H1 (cell line): ENCODE results near the gene PSKH1. TPM values are rescaled to one million over a fixed set of nuclear protein-coding genes. Genes with fewer than 3 reads are reported as not detected.

Source experiments
- CTCF ChIA-PET: fragments of 300-600 bp; sonication (Branson Sonifier 250); formaldehyde crosslinking; loops from one replicate; lab custom pipeline; 2021; ENCODE audit not compliant: partially characterized antibody; lab: Charles Lee
- POLR2A ChIA-PET: fragments of 300-600 bp; sonication (Branson Sonifier 250); formaldehyde crosslinking; loops from one replicate; lab custom pipeline; 2021; ENCODE audit warnings: inconsistent platforms; ENCODE audit not compliant: partially characterized antibody; lab: Charles Lee
- DNase-seq, 2 experiments: peaks; one replicate each; pipeline versions ENCODE4 v3.0.0 to v3.0.0-alpha.2; 2010 to 2022; ENCODE audit warnings: low spot score in 2 of 2, low read depth in 1 of 2, mixed read lengths in 1 of 2
- FAIRE-seq: peaks from 2 replicates; lab custom pipeline; 2011; peaks lifted over from hg19 to GRCh38; lab: Jason Lieb, UNC
- H2AFZ ChIP-seq: 2 replicates; pipeline ENCODE4 v1.8.1; 2012; ENCODE audit warnings: low read length, inconsistent platforms
- H2AK5ac ChIP-seq: 2 replicates; pipeline ENCODE4 v1.6.1; 2013; ENCODE audit warnings: low read depth, low read length
- H2BK120ac ChIP-seq: replicated peaks from 2 replicates; pipeline ENCODE3; 2013; ENCODE audit warnings: low read depth, low read length, inconsistent platforms
- H2BK12ac ChIP-seq: 2 replicates; pipeline ENCODE4 v1.6.1; 2013; ENCODE audit warnings: low read depth, low read length
- H2BK15ac ChIP-seq: 2 replicates; pipeline ENCODE4 v1.6.1; 2013; ENCODE audit warnings: low read length
- H2BK20ac ChIP-seq: 2 replicates; pipeline ENCODE4 v1.6.1; 2013; ENCODE audit warnings: low read length
- H2BK5ac ChIP-seq: 2 replicates; pipeline ENCODE4 v1.6.1; 2013; ENCODE audit warnings: low read depth, low read length
- H3K14ac ChIP-seq: 2 replicates; pipeline ENCODE4 v1.6.1; 2013; ENCODE audit warnings: inconsistent platforms; ENCODE audit not compliant: insufficient read length
- H3K18ac ChIP-seq: 2 replicates; pipeline ENCODE4 v1.6.1; 2013; ENCODE audit warnings: low read length; ENCODE audit errors: extremely low read depth
- H3K23ac ChIP-seq: 2 replicates; pipeline ENCODE4 v1.6.1; 2013; ENCODE audit warnings: inconsistent platforms; ENCODE audit not compliant: insufficient read length
- H3K23me2 ChIP-seq: 2 replicates; pipeline ENCODE4 v1.6.1; 2013; ENCODE audit warnings: low read depth, low read length
- H3K27ac ChIP-seq: 2 replicates; pipeline ENCODE4 v1.6.1; 2011; ENCODE audit warnings: low read depth, low read length, inconsistent platforms
- H3K27me3 ChIP-seq, 4 experiments: replicated peaks in 1 of 4; 1 replicate in 1 of 4; 2 replicates in 3 of 4; pipeline versions ENCODE4 v1.6.1 to v1.8.1; 2011 to 2013; ENCODE audit warnings: low read length in 3 of 4, mild to moderate bottlenecking in 3 of 4, inconsistent platforms in 2 of 4, mixed read lengths in 2 of 4, moderate library complexity in 1 of 4; ENCODE audit not compliant: control insufficient read depth in 3 of 4, insufficient read depth in 3 of 4; ENCODE audit errors: extremely low read depth in 1 of 4
- H3K36me3 ChIP-seq, 4 experiments: 2 replicates each; pipeline versions ENCODE4 v1.6.1 to v1.8.1; 2011 to 2013; ENCODE audit warnings: mild to moderate bottlenecking in 4 of 4, low read length in 3 of 4, moderate library complexity in 2 of 4, control low read depth in 1 of 4, inconsistent platforms in 1 of 4; ENCODE audit not compliant: insufficient read depth in 4 of 4, control insufficient read depth in 2 of 4
- H3K4ac ChIP-seq: replicated peaks from 2 replicates; pipeline ENCODE3; 2013; ENCODE audit warnings: low read length, low read depth, mixed read lengths, inconsistent platforms; ENCODE audit not compliant: insufficient read length
- H3K4me1 ChIP-seq, 4 experiments: replicated peaks in 1 of 4; 1 replicate in 1 of 4; 2 replicates in 3 of 4; pipeline versions ENCODE4 v1.6.1 to v1.8.1; 2011 to 2013; ENCODE audit warnings: low read length in 3 of 4, inconsistent platforms in 2 of 4, mixed read lengths in 1 of 4; ENCODE audit not compliant: insufficient read depth in 4 of 4, control insufficient read depth in 3 of 4
- H3K4me2 ChIP-seq, 2 experiments: 2 replicates each; pipeline versions ENCODE4 v1.6.1 to v1.8.1; 2011 to 2013; ENCODE audit warnings: low read depth in 2 of 2, low read length in 2 of 2, control low read depth in 1 of 2, inconsistent platforms in 1 of 2, mild to moderate bottlenecking in 1 of 2; ENCODE audit not compliant: insufficient read depth in 1 of 2
- H3K4me3 ChIP-seq, 4 experiments: fragments of 200-600, 300-600 bp in 1 of 4; sonication (generic), shearing (Covaris generic), sonication (Bioruptor Twin) in 1 of 4; 2 replicates each; pipeline versions ENCODE4 v1.5.1 to v1.8.1; 2011 to 2016; ENCODE audit warnings: low read length in 4 of 4, low read depth in 3 of 4, control low read depth in 2 of 4, inconsistent platforms in 2 of 4, mild to moderate bottlenecking in 2 of 4, mixed read lengths in 1 of 4, moderate library complexity in 1 of 4; ENCODE audit not compliant: insufficient read depth in 2 of 4; ENCODE audit errors: extremely low read depth in 1 of 4
- H3K56ac ChIP-seq: replicated peaks from 2 replicates; pipeline ENCODE3; 2013; ENCODE audit warnings: low read depth, mild to moderate bottlenecking, mixed read lengths, low read length, inconsistent platforms; ENCODE audit not compliant: insufficient read length
- H3K79me1 ChIP-seq: 2 replicates; pipeline ENCODE4 v1.6.1; 2013; ENCODE audit warnings: low read depth, low read length, control low read depth
- H3K79me2 ChIP-seq, 2 experiments: 2 replicates each; pipeline versions ENCODE4 v1.6.1 to v1.8.1; 2012 to 2013; ENCODE audit warnings: low read length in 2 of 2, mild to moderate bottlenecking in 2 of 2, inconsistent platforms in 1 of 2; ENCODE audit not compliant: insufficient read depth in 2 of 2, control insufficient read depth in 1 of 2
- H3K9ac ChIP-seq, 4 experiments: replicated peaks in 1 of 4; 1 replicate in 1 of 4; 2 replicates in 3 of 4; pipeline versions ENCODE4 v1.6.1 to v1.8.1; 2011 to 2013; ENCODE audit warnings: low read depth in 3 of 4, low read length in 3 of 4, control low read depth in 2 of 4, mild to moderate bottlenecking in 2 of 4, moderate library complexity in 2 of 4, inconsistent platforms in 1 of 4; ENCODE audit errors: extremely low read depth in 1 of 4
- H3K9me3 ChIP-seq, 2 experiments: 2 replicates each; pipeline versions ENCODE4 v1.6.1 to v1.8.1; 2012 to 2013; ENCODE audit warnings: mild to moderate bottlenecking in 2 of 2, moderate library complexity in 2 of 2, control low read depth in 1 of 2, inconsistent platforms in 1 of 2, low read depth in 1 of 2, low read length in 1 of 2, mixed read lengths in 1 of 2; ENCODE audit not compliant: insufficient read depth in 2 of 2
- H4K20me1 ChIP-seq, 2 experiments: replicated peaks in 1 of 2; 2 replicates each; pipeline versions ENCODE3 to v1.8.1; 2011 to 2013; ENCODE audit warnings: inconsistent platforms in 2 of 2, low read length in 2 of 2, mild to moderate bottlenecking in 1 of 2; ENCODE audit not compliant: insufficient read depth in 2 of 2, control insufficient read depth in 1 of 2
- H4K5ac ChIP-seq: 2 replicates; pipeline ENCODE4 v1.6.1; 2013; ENCODE audit warnings: low read length, low read depth, mixed read lengths, inconsistent platforms; ENCODE audit not compliant: insufficient read length
- H4K8ac ChIP-seq: 2 replicates; pipeline ENCODE4 v1.8.0; 2013; ENCODE audit warnings: mild to moderate bottlenecking, moderate library complexity, low read length, inconsistent platforms; ENCODE audit not compliant: insufficient read depth; ENCODE audit errors: extremely low read depth
- H4K91ac ChIP-seq: replicated peaks from 2 replicates; pipeline ENCODE3; 2013; ENCODE audit warnings: low read length, mixed read lengths, inconsistent platforms; ENCODE audit not compliant: insufficient read length
- CREB1 ChIP-seq: IDR thresholded peaks from 2 replicates; pipeline ENCODE4 v1.6.1; 2012; ENCODE audit warnings: inconsistent platforms
- JUN ChIP-seq: IDR thresholded peaks from 2 replicates; pipeline ENCODE4 v1.6.1; 2011; ENCODE audit warnings: low read depth, mild to moderate bottlenecking, improper control_type of control experiment, low read length
- KDM1A ChIP-seq: fragments of 200-600, 300-600 bp; sonication (generic); IDR thresholded peaks from 2 replicates; pipeline ENCODE4 v1.7.1; 2016; ENCODE audit warnings: mild to moderate bottlenecking, low read length, borderline replicate concordance
- KDM5A ChIP-seq: fragments of 200-600 bp; IDR thresholded peaks from 2 replicates; pipeline ENCODE4 v1.7.1; 2012; ENCODE audit warnings: mild to moderate bottlenecking, low read length, inconsistent platforms, mixed read lengths
- SIRT6 ChIP-seq: IDR thresholded peaks from one replicate; pipeline ENCODE4 v1.7.1; 2012; ENCODE audit warnings: low read length, inconsistent platforms
- WGBS, 2 experiments: shearing (Covaris generic) in 1 of 2; methylation state at CpG; one replicate each; pipeline versions ENCODE4 v1.1.6 to v1.1.7; 2013 to 2015; ENCODE audit warnings: low lambda C conversion rate in 2 of 2, mixed read lengths in 2 of 2, inconsistent platforms in 1 of 2, low coverage in 1 of 2, missing lambda C conversion rate in 1 of 2; ENCODE audit not compliant: insufficient replicate concordance in 2 of 2, insufficient coverage in 1 of 2, insufficient read length in 1 of 2; ENCODE audit errors: extremely low coverage in 1 of 2, missing lambda C conversion rate in 1 of 2; 5-methylcytosine and 5-hydroxymethylcytosine counted together
- polyA plus RNA-seq, 7 experiments: library from polyadenylated mRNA; depleted of rRNA in 3 of 7; stranded (reverse) in 5 of 7; unstranded in 2 of 7; fragments of >200 nt in 5 of 7; fragments of 200-250 nt in 2 of 7; gene quantifications; 1 replicate in 5 of 7; 2 replicates in 1 of 7; 4 replicates in 1 of 7; pipeline versions ENCODE4 v1.2.1 to v1.2.3, GENCODE V29; 2011 to 2013; ENCODE audit warnings: missing spikeins in 2 of 7, mixed read lengths in 2 of 7
- total RNA-seq: library from RNA; stranded (reverse); fragmentation: NEBNext Ultra II Directional; extraction: Animal tissue kit (Norgen Biotek cat#: 25700); gene quantifications from 2 replicates; pipeline ENCODE4 v1.2.1, GENCODE V29; 2021

Gene PSKH1
- total and polyA plus RNA-seq, 2 of the 8 experiments (the other 6 are each of a cell fraction or from before 2014, with no cell fraction given): 24.8 to 51.0 TPM

- DNase-seq: no peak
- no peaks in the 10 kb centered on the region for H3K79me1 ChIP-seq
- no peak overlapping the region for H2BK20ac ChIP-seq
- H3K56ac ChIP-seq: no peak overlapping the region
- TF ChIP-seq SIRT6 (no peak), CREB1 (no peak), KDM5A (no peak), KDM1A (no peak), JUN (no peak)
- peaks cover 8 to 27% of the 10 kb centered on the region in 2 experiments for H4K20me1 ChIP-seq
- no peak overlapping the region for H3K18ac ChIP-seq
- no peak overlapping the region; the same call in 1 of the 2 replicates for H2BK15ac ChIP-seq
- H3K9me3 ChIP-seq: no peaks in the 10 kb centered on the region
- H3K27ac ChIP-seq: no peak overlapping the region
- H2BK12ac ChIP-seq: no peak overlapping the region
- no peaks in the 10 kb centered on the region for H3K23me2 ChIP-seq
- no peak for FAIRE-seq
- no peak overlapping the region for H2BK5ac ChIP-seq
- peaks cover 0 to 8% (median 4%) of the 10 kb centered on the region in 4 experiments; a peak in 5 of 7 replicates for H3K4me1 ChIP-seq
- H4K5ac ChIP-seq: no peak overlapping the region
- H4K8ac ChIP-seq: no peak overlapping the region
- no peak overlapping the region for H2AK5ac ChIP-seq
- ChIA-PET POLR2A (interaction anchor here (0.6 to 7.5 kb wide), 5 partner anchors 8 to 165 kb away, joined by 3 to 43 read pairs (median 6); partner anchors contain the start of genes NRN1L and PSMB10), CTCF (interaction anchor here (0.9 to 27.1 kb wide), 12 partner anchors 12 to 407 kb away, joined by 3 to 623 read pairs (median 4); partner anchors contain the start of genes EDC4, NRN1L and PSKH1)
- H3K4me3 ChIP-seq: no peak overlapping the region
- H3K4me2 ChIP-seq: no peak overlapping the region
- no peak overlapping the region for H2AFZ ChIP-seq
- no peaks in the 10 kb centered on the region for H3K79me2 ChIP-seq
- H3K4ac ChIP-seq: no peak overlapping the region
- WGBS, 2 experiments: 96% methylated on average over 22 of the region's 22 CpGs; no CpG with 5 or more reads in 1 of the 2 experiments
- H3K9ac ChIP-seq: no peak overlapping the region
- H2BK120ac ChIP-seq: no peak overlapping the region
- no peak overlapping the region for H3K14ac ChIP-seq
- no peaks in the 10 kb centered on the region for H3K27me3 ChIP-seq
- no peak overlapping the region for H3K23ac ChIP-seq
- no peak overlapping the region for H4K91ac ChIP-seq
- no peaks in the 10 kb centered on the region; a peak in 2 of 8 replicates for H3K36me3 ChIP-seq
These were observed 34.3 kb downstream of the PSKH1 start for GRCh38 chr16:67927131-67927941.
